ENCODE data around the gene MRPL43.

Gene MRPL43

DNA sequence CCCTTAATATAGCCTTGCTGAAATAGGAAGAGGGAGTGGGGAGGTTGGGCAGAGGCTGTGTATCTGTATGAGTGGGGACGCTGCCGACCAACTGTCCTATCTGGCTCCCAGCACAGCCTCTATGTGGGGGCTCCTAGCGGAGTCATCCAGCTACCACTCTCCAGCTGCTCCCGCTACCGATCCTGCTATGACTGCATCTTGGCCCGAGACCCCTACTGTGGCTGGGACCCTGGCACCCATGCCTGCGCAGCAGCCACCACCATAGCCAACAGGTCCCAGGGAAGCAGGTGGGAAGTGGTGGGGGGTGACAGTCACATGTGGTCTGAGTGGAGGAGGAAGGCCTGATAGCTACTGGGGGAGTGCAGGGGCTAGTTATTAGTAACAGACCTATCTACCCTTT lies 6.6 kb downstream of the MRPL43 start:
- Histone ChIP-seq H3K9me2 (replicated peaks; ENCODE audit: insufficient read depth, low read length) (no peaks in the 10 kb centered on the region), H4K20me1 (ENCODE audit: low read depth, low read length) (no peaks in the 10 kb centered on the region), H3K36me3 (ENCODE audit: low read length) (no peaks in the 10 kb centered on the region), H3K9ac (ENCODE audit: low read length) (no peak overlapping the region), H2AFZ (ENCODE audit: low read depth, low read length, severe bottlenecking) (no peak overlapping the region), H3F3A (ENCODE audit: insufficient read depth) (no peaks in the 10 kb centered on the region), H3K27me3 (ENCODE audit: low read length) (no peaks in the 10 kb centered on the region), H3K9me3 (ENCODE audit: insufficient read depth, low read length) (no peaks in the 10 kb centered on the region), H3K4me3 (ENCODE audit: insufficient read depth, low read length, poor library complexity, severe bottlenecking) (no peak overlapping the region), H3K4me2 (ENCODE audit: low read depth, low read length, poor library complexity, severe bottlenecking) (no peak overlapping the region), H3K27ac (ENCODE audit: low read depth, low read length) (no peak overlapping the region), H3K79me2 (ENCODE audit: insufficient read depth, low read length) (0 out of 2 replicates have a peak, but pooled peaks cover 2% of the 10 kb centered on the region)
- TF ChIP-seq EZH2phosphoT487 (conservative IDR thresholded peaks at IDR 0.05; ENCODE audit: low read length) = no peak
- TF ChIP-seq, protein P1, sequence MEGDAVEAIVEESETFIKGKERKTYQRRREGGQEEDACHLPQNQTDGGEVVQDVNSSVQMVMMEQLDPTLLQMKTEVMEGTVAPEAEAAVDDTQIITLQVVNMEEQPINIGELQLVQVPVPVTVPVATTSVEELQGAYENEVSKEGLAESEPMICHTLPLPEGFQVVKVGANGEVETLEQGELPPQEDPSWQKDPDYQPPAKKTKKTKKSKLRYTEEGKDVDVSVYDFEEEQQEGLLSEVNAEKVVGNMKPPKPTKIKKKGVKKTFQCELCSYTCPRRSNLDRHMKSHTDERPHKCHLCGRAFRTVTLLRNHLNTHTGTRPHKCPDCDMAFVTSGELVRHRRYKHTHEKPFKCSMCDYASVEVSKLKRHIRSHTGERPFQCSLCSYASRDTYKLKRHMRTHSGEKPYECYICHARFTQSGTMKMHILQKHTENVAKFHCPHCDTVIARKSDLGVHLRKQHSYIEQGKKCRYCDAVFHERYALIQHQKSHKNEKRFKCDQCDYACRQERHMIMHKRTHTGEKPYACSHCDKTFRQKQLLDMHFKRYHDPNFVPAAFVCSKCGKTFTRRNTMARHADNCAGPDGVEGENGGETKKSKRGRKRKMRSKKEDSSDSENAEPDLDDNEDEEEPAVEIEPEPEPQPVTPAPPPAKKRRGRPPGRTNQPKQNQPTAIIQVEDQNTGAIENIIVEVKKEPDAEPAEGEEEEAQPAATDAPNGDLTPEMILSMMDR (IDR thresholded peaks at IDR 0.05; ENCODE audit: insufficient read depth, low read length, poor library complexity, severe bottlenecking) = no peak

DNA sequence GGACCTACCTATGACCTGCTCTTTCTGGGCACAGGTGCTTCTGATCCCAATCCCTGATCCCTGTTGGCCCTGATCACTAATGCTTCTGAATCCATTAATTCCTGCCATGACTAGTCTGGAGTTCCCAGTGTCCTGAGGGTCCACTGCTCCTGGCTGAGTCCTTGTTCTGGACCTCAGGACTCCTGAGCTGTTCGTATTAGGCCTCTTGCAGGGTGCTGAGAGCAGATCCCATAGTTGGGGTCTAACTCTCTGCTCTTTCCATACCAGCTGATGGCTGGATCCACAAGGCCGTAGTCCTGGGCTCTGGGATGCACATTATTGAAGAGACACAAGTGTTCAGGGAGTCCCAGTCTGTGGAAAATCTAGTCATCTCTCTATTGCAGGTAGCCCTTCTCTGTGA lies 7.0 kb downstream of the MRPL43 start:
- H3K36me3 ChIP-seq (ENCODE audit: low read length) = no peaks in the 10 kb centered on the region
- H3K4me2 ChIP-seq (ENCODE audit: low read depth, low read length, poor library complexity, severe bottlenecking) = no peak overlapping the region
- H3K9me2 ChIP-seq (replicated peaks; ENCODE audit: insufficient read depth, low read length) = no peaks in the 10 kb centered on the region
- no peaks in the 10 kb centered on the region for H4K20me1 ChIP-seq (ENCODE audit: low read depth, low read length)
- H3K27ac ChIP-seq (ENCODE audit: low read depth, low read length) = no peak overlapping the region
- H3K4me3 ChIP-seq (ENCODE audit: insufficient read depth, low read length, poor library complexity, severe bottlenecking) = no peak overlapping the region
- H3K9ac ChIP-seq (ENCODE audit: low read length) = no peak overlapping the region
- no peaks in the 10 kb centered on the region for H3K9me3 ChIP-seq (ENCODE audit: insufficient read depth, low read length)
- H3K27me3 ChIP-seq (ENCODE audit: low read length) = no peaks in the 10 kb centered on the region
- TF ChIP-seq, protein P1 (IDR thresholded peaks at IDR 0.05; ENCODE audit: insufficient read depth, low read length, poor library complexity, severe bottlenecking) = no peak
- TF ChIP-seq EZH2phosphoT487 (conservative IDR thresholded peaks at IDR 0.05; ENCODE audit: low read length) = no peak
- H3K79me2 ChIP-seq (ENCODE audit: insufficient read depth, low read length) = no peaks in the 10 kb centered on the region
- no peak overlapping the region for H2AFZ ChIP-seq (ENCODE audit: low read depth, low read length, severe bottlenecking)
- H3F3A ChIP-seq (ENCODE audit: insufficient read depth) = no peaks in the 10 kb centered on the region

DNA sequence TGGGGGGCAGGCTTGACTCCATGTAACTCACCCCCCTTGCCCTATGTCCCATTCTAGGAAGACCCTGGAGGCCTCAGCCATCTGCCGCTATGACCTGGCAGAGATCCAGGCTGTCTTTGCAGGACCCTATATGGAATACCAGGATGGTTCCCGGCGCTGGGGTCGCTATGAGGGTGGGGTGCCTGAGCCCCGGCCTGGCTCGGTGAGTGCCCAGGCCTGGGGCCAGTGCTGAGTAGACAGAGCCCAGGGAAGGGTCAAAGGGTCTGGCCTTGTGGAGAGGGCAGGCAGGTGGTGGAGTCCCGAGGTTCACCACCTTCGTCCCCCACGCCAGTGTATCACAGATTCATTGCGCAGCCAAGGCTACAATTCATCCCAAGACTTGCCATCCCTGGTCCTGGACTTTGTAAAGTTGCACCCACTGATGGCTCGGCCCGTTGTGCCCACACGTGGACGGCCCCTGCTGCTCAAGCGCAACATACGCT lies 7.5 kb downstream of the MRPL43 start:
- Histone ChIP-seq H3K79me2 (ENCODE audit: insufficient read depth, low read length) (no peaks in the 10 kb centered on the region), H3F3A (ENCODE audit: insufficient read depth) (no peaks in the 10 kb centered on the region), H4K20me1 (ENCODE audit: low read depth, low read length) (no peaks in the 10 kb centered on the region), H3K36me3 (ENCODE audit: low read length) (no peaks in the 10 kb centered on the region), H3K9me2 (replicated peaks; ENCODE audit: insufficient read depth, low read length) (no peaks in the 10 kb centered on the region), H3K27me3 (ENCODE audit: low read length) (no peaks in the 10 kb centered on the region), H3K9me3 (ENCODE audit: insufficient read depth, low read length) (no peaks in the 10 kb centered on the region), H3K9ac (ENCODE audit: low read length) (no peak overlapping the region), H3K4me3 (ENCODE audit: insufficient read depth, low read length, poor library complexity, severe bottlenecking) (no peak overlapping the region), H3K27ac (ENCODE audit: low read depth, low read length) (no peak overlapping the region), H2AFZ (ENCODE audit: low read depth, low read length, severe bottlenecking) (no peak overlapping the region), H3K4me2 (ENCODE audit: low read depth, low read length, poor library complexity, severe bottlenecking) (no peak overlapping the region)
- TF ChIP-seq, protein P1 (IDR thresholded peaks at IDR 0.05; ENCODE audit: insufficient read depth, low read length, poor library complexity, severe bottlenecking) = no peak
- TF ChIP-seq EZH2phosphoT487 (conservative IDR thresholded peaks at IDR 0.05; ENCODE audit: low read length) = no peak
